Measurements from ENCODE around the gene GALT.

GRCh38 chr9:34647651-34648050, 1.2 kb downstream of the GALT start:
- TF ChIP-seq, protein P1, sequence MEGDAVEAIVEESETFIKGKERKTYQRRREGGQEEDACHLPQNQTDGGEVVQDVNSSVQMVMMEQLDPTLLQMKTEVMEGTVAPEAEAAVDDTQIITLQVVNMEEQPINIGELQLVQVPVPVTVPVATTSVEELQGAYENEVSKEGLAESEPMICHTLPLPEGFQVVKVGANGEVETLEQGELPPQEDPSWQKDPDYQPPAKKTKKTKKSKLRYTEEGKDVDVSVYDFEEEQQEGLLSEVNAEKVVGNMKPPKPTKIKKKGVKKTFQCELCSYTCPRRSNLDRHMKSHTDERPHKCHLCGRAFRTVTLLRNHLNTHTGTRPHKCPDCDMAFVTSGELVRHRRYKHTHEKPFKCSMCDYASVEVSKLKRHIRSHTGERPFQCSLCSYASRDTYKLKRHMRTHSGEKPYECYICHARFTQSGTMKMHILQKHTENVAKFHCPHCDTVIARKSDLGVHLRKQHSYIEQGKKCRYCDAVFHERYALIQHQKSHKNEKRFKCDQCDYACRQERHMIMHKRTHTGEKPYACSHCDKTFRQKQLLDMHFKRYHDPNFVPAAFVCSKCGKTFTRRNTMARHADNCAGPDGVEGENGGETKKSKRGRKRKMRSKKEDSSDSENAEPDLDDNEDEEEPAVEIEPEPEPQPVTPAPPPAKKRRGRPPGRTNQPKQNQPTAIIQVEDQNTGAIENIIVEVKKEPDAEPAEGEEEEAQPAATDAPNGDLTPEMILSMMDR (IDR thresholded peaks at IDR 0.05) = no peak
- TF ChIP-seq POLR2A (IDR thresholded peaks at IDR 0.05) (no peak), EP300 (IDR thresholded peaks at IDR 0.05) (no peak), POLR2AphosphoS5 (IDR thresholded peaks at IDR 0.05) (no peak)

Measured in stomach (tissue), 4 donors.